NCI-H1694 treated with DMSO at 0.1 percent for 48 hours (cell line): Measurements from ENCODE around the gene CTAG2.
"Not testable (repeated sequence)": the region's sequence is repeated elsewhere in the genome, so short reads cannot be mapped to it uniquely, and the experiment has no call there.

Experiments
- DNase-seq: peaks from one replicate; lab custom pipeline; 2025; lab: John Stamatoyannopoulos, UW

The CTAG2 gene

DNA sequence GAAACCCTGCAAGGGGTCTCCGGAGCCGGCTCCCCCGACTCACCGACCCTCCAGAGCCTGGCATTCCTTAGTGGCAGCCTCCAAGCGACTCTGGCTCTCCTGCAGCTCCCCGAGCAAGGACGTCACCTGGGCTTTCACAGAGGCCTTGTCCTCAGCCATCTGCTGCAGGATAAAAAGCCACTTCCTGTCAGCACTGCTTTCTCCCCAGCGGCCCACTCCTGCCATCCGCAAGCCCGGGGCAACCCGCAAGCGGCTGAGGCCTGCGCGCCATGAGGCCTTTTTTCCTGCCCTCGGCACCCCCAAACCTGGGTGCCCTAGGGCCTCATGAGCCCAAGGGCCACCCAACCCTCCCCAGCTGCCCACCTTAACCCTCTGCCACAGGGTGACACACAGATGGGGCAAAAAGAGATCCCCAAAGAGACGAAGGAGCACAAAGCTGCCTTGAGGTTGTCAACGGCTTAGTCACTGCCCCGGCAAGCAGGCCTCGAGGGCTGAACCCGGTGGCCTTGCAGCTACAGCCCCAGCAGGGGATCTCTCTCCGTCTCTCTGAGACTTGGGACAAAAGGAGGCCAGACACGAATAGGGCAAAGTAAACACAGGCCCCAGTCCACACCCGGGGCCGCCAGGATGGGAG lies 7.5 kb downstream of the CTAG2 start:
- DNase-seq: not testable (repeated sequence)

DNA sequence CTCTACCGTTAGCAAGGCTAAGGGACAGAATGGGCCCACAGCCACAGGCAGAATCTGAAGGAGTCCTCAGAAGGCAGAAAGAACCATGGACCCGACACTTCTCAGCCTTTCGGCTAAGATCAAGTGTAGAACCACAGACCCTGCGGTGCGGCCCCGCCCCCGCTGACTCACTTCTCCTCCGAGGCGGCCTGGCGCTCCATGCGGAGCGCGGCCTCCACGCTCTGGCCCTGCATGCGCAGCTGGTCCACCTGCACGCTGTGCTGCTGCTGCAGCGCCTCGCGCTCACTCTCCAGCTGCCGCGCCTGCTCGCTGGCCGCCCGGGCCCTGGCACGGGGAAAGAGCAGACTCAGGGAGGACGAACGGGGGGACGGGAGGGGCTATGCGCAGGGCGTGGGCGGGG lies 9.7 kb downstream of the CTAG2 start:
- DNase-seq: not testable (repeated sequence)

DNA sequence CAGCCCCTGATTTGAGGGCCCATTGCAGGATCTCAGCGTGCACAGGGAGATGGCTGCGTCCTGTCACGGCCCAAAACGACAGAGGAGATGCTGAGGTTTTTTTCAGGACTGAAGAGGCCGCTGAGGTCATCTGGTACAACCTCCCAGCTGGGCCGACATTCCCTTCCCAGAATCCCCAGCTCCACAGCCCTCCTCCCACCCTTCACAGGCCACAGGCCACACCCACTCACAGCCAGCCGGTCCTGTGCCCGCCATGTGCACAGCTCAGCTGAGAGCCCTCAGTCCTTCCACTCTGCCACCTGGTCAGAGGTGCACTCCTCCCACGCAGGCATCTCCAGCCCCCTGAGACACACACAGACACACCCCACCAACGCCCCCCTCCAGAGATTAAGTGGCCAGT lies 11.6 kb downstream of the CTAG2 start:
- not testable (repeated sequence) for DNase-seq

DNA sequence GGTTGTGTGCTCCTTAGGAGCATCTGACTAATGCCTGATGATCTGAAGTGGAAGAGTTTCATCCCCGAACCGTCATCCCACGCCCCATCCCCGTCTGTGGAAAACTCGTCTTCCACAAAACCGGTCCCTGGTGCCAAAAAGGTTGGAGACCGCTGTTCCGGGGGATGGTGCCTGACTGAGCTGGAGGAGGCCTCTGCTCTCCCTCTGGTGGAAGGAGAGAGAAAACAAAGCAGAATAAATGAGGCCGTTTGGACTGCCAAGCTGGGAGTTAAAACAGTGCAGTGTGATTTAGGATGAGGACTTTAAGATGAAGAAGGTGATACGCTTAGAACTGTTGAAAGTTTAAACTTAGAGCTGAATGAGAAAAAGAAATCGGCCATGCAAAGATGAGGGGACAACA lies 19.7 kb downstream of the CTAG2 start:
- DNase-seq: not testable (repeated sequence)

DNA sequence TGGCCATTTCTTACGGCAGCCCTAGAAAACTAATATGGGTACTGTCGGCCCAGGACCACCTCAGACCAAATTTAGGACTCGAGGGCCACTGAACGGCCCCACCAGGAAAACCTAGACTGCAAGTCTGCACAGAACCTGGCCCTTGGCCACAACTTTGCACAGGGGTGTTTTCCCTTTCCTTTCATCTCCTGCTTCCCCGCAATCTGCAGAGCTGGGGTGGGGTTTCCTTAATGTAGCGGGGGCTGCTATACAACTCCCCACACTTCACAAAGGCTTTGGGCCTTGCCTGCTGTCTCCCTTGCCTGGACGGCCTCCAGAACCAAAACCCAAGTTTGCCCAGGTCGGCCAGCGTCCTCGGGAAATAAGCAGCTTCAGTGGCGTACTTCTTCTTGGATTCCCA lies 22.4 kb downstream of the CTAG2 start:
- DNase-seq: not testable (repeated sequence)

DNA sequence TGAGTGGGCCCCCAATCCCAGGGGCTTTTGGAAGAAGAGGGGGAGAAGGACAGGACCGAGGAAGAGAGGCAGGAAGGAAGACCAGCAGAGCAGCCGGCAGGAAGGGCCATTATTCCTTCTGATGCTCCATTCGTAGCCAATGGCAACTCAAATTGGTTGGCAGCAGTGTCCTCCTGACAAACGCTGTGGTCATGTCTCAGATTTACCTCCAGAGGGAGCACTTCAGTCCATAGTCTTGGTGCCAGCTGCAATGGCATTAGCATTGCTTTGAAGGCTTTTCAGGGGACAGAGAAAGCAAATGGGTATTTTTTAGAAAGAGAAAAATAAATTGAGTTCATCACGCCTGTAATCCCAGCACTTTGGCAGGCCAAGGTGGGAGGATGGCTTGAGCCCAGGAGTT lies 24.4 kb downstream of the CTAG2 start:
- not testable (repeated sequence) for DNase-seq

DNA sequence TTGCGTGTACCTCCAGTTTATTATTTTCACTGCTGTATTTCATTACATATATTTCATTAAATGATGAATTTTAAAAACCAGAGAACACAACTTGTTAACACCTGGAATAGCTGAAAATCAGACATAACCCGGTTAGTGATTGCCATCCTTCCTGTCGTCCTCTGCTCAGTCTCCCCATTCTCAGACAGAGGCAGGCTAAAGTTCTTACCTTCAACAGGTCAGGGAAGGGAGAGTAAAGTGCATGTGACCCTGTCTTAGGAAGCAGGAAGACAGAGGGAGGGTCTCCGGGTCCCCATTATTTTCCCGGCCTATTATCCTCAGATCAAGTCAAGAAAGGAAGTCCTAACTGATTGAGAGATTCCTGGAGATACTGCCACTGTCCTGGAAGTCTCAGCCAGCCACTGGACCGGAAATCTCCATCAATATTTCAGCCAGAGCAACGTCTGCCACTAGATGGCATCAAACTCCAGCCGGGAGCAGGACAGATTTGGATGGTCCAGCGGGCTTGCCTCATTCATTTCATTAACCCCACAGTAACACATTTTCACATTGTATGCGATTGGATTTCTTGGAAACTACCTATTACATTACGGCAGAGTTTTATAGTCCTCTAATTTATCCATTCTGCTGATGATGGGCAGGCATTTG lies 32.5 kb downstream of the CTAG2 start:
- DNase-seq: not testable (repeated sequence)

DNA sequence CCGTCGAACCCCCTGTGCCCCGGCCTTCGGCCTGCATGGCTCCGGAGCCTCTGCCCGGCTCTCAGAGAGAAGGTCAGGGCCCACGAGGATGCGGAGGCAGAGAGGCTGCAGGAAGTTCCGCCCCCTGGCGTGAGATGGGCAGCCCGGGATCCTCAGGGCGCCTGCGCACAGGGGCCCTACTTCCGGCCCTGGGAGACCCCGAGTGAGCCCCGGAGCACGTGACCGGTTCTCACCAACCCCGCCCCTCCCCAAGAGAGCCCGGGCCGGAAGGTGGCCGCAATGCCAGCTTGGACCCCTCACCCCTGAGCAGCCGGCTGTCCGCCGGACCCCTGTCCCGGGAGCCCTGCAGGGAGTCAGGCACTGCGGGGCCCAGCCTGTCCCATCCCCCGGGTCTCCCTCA lies 34.2 kb downstream of the CTAG2 start, which contains the start of gene CTAG1B:
CTAG1B (minus strand) TSS at position 101 of the 400 bp plus-strand sequence; CDS start at position 37, 64 bp downstream.
- DNase-seq: not testable (repeated sequence)

DNA sequence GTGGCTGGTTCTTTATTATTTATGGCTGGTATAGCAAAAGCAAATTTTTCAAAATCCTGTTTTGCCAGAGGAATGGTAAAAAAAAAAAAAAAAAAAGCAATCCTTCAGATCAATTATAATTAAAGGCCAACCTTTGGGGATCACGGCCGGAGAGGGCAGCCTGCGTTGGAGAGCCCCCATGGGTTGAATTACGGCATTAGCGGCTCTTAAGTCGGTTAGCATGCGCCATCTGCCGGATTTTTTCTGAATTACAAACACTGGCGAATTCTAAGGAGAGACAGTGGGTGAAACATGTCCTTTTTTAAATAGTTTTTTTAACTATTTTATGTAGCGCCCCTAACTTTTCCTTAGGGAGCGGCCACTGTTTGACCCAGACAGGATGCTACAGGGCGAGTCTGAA lies 39.8 kb downstream of the CTAG2 start:
- not testable (repeated sequence) for DNase-seq

DNA sequence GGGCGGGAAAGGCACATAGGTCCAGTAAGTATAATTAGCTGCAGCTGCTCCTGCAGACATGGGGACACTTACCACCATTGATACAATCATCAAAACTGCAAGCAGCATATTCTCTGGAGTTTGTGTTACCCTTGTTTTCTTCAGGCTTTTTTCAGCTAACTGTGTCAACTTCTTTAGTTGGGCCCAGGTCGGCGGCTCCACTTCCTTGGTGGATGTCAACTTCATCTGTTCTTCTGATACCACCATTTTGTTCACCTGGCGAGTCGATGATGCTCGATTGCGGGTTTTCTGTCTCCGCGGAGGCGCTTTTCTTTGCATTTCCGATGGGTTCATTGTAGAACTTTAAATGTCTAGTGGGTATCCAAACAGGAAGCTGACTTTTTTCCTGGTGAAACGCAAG lies 42.2 kb downstream of the CTAG2 start:
- DNase-seq: not testable (repeated sequence)

DNA sequence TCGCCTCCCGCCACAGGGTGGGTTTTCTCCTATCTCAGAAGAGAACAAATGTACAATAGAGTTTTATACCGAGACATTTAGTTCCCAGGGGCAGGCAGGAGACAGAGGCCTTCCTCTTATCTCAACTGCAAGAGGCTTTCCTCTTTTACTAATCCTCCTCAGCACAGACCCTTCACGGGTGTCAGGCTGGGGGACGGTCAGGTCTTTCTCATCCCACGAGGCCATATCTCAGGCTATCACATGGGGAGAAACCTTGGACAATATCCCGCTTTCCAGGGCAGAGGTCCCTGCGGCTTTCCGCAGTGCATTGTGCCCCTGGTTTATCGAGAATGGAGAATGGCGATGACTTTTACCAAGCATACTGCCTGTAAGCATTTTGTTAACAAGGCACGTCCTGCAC lies 44.6 kb downstream of the CTAG2 start:
- not testable (repeated sequence) for DNase-seq

DNA sequence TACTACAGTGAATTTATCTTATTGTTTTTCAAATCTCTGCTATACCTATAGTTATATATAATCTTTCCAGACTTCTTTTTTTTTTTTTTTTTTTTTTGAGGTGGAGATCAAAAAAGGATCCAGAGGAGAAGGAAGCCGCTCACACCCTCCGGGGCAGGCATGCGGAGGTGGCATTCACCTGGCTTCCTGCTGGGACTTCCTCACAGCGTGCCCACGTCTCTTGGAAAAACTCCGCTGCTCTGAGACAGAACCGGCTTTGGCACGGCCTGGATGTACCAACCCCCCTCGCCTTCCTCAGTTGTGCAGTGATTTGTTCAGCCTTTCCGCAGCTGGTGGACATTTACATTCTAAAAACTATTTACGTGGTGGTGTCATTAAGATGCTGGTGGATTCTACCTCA lies 45.4 kb downstream of the CTAG2 start:
- not testable (repeated sequence) for DNase-seq

DNA sequence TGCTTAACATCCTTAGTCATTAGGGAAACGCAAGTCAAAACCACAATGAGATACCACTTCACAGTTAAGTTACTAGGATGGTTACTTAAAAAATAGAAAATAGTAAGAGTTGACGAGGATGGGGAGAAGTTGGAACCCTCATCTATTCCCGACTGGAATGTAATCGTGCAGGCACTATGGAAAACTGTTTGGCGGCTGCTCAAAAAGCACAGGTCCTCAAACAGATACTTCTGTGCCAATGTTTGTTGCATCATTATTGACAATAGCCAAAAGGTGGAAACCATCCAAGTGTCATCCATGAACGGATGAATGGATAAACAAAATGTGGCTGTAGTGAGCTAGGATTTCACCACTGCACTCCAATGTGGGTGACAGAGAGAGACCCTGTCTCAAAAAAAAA lies 46.0 kb downstream of the CTAG2 start:
- peak; percentile 17 for DNase-seq

DNA sequence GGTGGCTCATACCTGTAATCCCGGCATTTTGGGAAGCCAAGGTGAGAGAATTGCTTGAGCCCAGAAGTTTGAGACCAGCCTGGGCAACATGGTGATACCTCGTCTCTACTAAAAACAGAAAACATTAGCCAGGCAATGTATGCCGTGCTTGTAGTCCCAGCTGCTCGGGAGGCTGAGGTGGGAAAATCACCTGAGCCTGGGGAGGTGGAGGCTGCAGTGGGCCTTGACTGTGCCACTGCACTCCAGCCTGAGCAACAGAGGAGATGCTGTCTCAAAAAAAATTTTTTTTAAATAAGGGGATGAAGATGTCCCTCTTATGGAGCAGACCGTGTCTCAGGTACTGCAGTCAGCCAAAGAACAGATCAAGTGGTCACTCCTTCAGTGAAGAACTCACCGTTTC lies 47.8 kb downstream of the CTAG2 start:
- no peak for DNase-seq

DNA sequence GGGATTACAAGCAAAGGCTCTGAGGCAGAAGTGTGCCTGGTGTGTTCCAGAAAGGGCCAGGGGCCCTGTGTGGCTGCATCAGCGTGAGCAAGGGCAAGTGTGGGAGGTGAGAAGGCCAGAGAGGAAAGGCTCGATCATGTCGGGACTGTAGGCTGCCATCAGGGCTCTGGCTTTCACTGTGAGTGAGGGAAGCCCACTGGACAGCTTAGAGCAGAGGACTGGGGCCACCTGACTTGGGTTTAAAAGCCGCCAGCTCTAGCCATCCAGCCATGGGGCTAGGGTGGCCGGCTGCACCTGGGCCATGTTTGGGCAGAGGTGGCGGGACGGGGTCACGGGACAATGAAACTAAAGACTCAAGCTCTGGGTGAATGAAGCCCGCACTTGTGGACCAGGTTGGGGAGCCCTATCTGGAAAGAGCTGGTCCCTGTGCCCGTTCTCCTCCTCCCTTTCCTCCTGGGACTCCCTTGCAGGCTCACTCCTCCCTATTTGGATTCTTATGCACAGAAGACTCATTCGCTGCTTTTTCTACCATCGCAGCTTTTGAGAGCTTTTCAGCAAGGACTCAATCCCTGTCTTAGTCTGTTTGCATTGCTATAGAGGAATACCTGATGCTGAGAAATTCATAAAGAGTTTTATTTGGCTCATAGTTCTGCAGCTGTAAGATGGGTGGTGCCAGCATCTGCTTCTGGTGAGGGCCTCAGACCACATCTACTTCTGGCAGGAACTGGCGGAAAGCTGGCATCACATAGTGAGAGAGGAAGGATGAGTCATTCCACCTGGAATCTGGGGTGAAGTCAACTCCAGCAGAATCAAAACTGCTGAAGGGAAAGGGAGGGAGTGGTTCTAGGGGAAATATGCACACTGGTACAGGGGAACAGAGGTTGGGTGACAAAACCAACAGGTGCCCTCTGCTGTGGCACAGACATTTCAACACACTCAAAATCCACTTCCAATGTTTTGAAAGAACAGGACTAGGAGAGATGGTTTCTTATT lies 49.6 kb downstream of the CTAG2 start:
- DNase-seq: no peak

DNA sequence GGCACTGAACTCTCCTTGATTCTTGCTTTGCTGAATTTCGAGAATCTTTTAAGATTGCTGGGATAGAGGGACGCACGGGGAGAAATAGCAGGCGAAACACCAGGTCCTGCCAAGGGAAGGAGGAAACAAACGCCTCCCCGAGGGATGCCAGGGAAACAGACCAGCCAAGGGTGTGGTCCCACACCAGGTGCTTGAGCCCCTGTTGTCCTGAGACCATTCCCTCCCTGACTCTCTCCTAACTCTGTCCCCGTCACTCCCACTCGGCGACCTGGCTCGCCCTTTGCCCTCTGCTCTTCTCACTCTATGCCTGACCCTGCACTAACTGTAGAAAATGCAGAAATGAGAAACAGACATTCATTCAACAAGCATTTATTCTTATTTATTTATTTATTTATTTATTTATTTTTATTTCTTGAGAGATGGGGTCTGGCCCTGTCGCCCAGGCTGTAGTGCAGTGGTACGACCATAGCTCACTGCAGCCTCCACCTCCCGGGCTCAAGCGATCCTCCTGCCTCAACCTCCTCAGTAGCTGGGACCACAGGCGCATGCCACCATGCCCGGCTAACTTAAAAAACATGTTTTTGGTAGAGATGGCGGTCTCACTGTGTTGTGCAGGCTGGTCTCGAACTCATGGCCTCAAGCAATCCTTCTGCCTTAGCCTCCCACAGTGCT lies 50.5 kb downstream of the CTAG2 start:
- no peak for DNase-seq

DNA sequence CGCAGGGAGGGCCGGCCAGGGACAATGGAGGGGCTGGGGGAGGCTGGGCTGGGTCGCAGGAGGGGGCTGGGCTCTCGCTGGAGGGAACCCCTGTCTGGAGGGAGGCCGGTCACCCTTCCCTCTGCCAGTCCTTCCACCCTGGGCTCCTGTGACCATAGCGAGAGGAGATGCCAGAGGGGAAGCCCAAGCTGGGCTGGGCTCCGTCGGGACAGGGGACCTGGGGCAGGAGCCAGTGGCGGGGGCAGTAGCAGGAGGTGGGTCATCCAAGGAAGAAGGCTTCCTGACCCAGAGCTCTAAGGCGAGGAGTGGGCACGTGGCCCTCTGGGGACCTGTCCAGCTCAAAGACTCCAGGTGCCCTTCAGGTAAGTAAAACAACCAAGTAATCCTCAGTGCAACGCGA lies 51.2 kb downstream of the CTAG2 start:
- DNase-seq: no peak
